SKM-1 treated with dmso at 0.1 percent for 144 hours (cell line): ENCODE data around the gene LST1.

Source experiments
- DNase-seq: peaks from one replicate; lab custom pipeline; 2025; ENCODE audit not compliant: unreplicated experiment; lab: John Stamatoyannopoulos, UW

Gene LST1

GRCh38 chr6:31619805-31620585 lies 33.9 kb downstream of the LST1 start:
- DNase-seq: peak; percentile 98

- DNase-seq: peak; percentile 63
These were observed 34.7 kb downstream of the LST1 start, which contains the start of gene PRRC2A for GRCh38 chr6:31620586-31621319. PRRC2A (plus strand) TSS chr6:31620715; CDS start chr6:31622790, 2,075 bp downstream.

- DNase-seq: no peak
These were observed 35.4 kb downstream of the LST1 start for GRCh38 chr6:31621320-31621939.

GRCh38 chr6:31621991-31622390 lies 35.9 kb downstream of the LST1 start:
- no peak for DNase-seq

- peak; percentile 69 for DNase-seq
These were observed 36.6 kb downstream of the LST1 start for GRCh38 chr6:31622684-31623091.

- DNase-seq: no peak
These were observed 38.0 kb downstream of the LST1 start for GRCh38 chr6:31624070-31624469.

GRCh38 chr6:31626952-31627351 lies 40.9 kb downstream of the LST1 start:
- no peak for DNase-seq

- no peak for DNase-seq
These were observed 41.7 kb downstream of the LST1 start for GRCh38 chr6:31627690-31628287.

GRCh38 chr6:31629014-31629413 lies 42.9 kb downstream of the LST1 start:
- DNase-seq: no peak

- DNase-seq: no peak
These were observed 44.3 kb downstream of the LST1 start for GRCh38 chr6:31630177-31630934.

- DNase-seq: no peak
These were observed 45.1 kb downstream of the LST1 start for GRCh38 chr6:31631209-31631608.

- no peak for DNase-seq
These were observed 45.7 kb downstream of the LST1 start for GRCh38 chr6:31631681-31632278.

GRCh38 chr6:31632279-31632946 lies 46.3 kb downstream of the LST1 start:
- DNase-seq: no peak

- DNase-seq: no peak
These were observed 47.4 kb downstream of the LST1 start for GRCh38 chr6:31633447-31633846.

GRCh38 chr6:31634131-31634530 lies 48.1 kb downstream of the LST1 start:
- no peak for DNase-seq

GRCh38 chr6:31634969-31635575 lies 49.0 kb downstream of the LST1 start:
- no peak for DNase-seq

- DNase-seq: no peak
These were observed 50.9 kb downstream of the LST1 start for GRCh38 chr6:31636698-31637596.
